ENCODE measurements around the gene HS3ST5.

DNA sequence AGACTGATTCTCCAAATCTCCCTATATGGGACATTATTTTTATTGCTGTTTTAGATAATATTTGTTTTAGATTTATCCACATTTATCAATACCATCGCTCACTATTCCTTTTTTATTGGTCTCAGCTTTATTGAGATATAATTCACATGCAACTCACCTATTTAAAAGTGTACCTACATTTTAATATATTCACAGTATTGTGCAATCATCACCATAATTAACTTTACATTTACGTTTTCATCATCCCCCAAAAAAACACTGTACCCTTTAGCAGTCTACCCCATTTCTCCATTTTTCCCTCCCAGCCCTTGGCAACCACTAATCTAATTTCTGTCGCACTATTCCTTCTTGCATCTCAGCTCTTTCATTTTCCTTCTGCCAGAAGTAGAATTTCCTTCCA, 261.1 kb downstream of the HS3ST5 start:
- TF ChIP-seq, protein P1, sequence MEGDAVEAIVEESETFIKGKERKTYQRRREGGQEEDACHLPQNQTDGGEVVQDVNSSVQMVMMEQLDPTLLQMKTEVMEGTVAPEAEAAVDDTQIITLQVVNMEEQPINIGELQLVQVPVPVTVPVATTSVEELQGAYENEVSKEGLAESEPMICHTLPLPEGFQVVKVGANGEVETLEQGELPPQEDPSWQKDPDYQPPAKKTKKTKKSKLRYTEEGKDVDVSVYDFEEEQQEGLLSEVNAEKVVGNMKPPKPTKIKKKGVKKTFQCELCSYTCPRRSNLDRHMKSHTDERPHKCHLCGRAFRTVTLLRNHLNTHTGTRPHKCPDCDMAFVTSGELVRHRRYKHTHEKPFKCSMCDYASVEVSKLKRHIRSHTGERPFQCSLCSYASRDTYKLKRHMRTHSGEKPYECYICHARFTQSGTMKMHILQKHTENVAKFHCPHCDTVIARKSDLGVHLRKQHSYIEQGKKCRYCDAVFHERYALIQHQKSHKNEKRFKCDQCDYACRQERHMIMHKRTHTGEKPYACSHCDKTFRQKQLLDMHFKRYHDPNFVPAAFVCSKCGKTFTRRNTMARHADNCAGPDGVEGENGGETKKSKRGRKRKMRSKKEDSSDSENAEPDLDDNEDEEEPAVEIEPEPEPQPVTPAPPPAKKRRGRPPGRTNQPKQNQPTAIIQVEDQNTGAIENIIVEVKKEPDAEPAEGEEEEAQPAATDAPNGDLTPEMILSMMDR (IDR thresholded peaks at IDR 0.05) = no peak
- TF ChIP-seq POLR2A (IDR thresholded peaks at IDR 0.05) = no peak
